GM18511 (cell line): Measurements from ENCODE around the gene UVSSA.

Experiments
- ATAC-seq: cut with Tn5 transposase; IDR thresholded peaks from one replicate; pipeline ENCODE4 v1.9.1; 2021; ENCODE audit warnings: mild to moderate bottlenecking, moderate library complexity; ENCODE audit not compliant: unreplicated experiment

UVSSA gene, protein sequence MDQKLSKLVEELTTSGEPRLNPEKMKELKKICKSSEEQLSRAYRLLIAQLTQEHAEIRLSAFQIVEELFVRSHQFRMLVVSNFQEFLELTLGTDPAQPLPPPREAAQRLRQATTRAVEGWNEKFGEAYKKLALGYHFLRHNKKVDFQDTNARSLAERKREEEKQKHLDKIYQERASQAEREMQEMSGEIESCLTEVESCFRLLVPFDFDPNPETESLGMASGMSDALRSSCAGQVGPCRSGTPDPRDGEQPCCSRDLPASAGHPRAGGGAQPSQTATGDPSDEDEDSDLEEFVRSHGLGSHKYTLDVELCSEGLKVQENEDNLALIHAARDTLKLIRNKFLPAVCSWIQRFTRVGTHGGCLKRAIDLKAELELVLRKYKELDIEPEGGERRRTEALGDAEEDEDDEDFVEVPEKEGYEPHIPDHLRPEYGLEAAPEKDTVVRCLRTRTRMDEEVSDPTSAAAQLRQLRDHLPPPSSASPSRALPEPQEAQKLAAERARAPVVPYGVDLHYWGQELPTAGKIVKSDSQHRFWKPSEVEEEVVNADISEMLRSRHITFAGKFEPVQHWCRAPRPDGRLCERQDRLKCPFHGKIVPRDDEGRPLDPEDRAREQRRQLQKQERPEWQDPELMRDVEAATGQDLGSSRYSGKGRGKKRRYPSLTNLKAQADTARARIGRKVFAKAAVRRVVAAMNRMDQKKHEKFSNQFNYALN

GRCh38 chr4:1346781-1347409 lies at the start of gene UVSSA:
TSS of gene UVSSA (plus strand) at chr4:1347208. CDS start at chr4:1348092, 884 bp downstream.
- peak; percentile 94 for ATAC-seq

- ATAC-seq, result no peak
These were observed 49.3 kb upstream of the UVSSA start for GRCh38 chr4:1297456-1298325.

DNA sequence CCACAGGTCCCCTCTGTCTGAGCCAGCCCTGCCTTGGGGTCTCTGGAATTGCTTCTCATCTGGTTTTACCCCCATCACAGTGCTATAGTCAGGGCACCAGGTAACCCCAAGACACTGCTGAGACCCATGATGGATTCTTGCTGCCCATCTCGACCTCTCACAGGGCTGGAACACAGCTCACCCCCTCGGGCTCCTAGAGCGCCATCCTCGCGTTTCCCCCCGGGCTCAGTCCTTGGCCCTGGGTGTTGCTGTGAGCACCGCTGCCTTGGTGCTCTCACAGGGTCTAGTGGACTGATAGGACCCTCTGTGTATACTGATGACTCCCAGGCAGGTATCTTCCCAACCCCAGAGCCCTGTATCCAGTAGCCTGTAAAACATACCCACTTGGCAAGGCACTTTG lies 48.5 kb upstream of the UVSSA start:
- ATAC-seq, result no peak

DNA sequence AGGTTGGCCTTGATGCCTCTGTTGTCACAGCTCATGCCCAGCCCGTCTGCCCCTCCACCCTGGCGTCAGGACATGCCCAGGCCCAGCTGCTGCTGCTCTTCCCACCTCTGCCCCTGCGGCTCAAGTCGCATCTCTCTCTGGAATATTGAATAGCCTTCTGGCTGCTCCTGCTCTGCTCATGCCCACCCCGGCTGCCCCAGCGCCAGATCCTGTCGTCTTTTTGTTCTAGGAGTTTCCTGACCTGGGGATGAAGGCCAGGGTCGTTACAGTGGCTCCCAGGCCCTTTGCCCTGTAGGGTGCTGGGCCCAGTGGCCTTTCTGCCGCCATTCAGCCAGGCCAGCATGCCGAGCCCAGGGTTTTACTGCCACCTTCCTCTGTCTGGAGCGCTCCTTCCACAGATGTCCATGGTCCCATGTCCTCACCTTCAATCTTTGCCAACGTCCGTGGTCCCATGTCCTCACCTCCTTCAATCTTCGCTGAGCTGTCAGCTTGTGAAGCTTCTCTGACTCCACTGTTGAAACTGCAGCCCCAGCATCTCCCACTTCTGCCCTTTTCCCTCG lies 47.6 kb upstream of the UVSSA start:
- ATAC-seq, result no peak

GRCh38 chr4:1300466-1301455 lies 46.2 kb upstream of the UVSSA start:
- ATAC-seq, result no peak

DNA sequence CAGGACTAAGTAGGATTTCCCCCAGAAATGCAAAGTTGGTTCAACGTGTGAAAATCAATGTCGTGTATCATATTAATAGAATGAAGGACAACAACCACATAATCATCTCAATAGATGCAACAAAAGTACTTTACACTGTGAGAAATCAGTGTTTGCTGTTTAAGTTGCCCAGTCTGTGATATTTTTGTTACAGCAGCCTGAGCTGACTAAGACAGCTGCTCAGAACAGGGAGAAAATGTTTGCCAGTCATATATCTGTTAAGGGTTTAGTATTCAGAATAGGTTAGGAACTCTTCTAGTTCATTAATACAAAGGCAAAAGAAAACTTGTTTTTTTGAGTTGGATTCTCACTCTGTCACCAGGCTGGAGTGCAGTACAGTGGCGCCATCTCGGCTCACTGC lies 44.8 kb upstream of the UVSSA start:
- no peak for ATAC-seq

- no peak for ATAC-seq
These were observed 41.7 kb upstream of the UVSSA start for GRCh38 chr4:1305261-1305711.

GRCh38 chr4:1305781-1306455 lies 41.1 kb upstream of the UVSSA start:
- ATAC-seq, result no peak

- ATAC-seq, result no peak
These were observed 38.9 kb upstream of the UVSSA start for GRCh38 chr4:1307951-1308735.

DNA sequence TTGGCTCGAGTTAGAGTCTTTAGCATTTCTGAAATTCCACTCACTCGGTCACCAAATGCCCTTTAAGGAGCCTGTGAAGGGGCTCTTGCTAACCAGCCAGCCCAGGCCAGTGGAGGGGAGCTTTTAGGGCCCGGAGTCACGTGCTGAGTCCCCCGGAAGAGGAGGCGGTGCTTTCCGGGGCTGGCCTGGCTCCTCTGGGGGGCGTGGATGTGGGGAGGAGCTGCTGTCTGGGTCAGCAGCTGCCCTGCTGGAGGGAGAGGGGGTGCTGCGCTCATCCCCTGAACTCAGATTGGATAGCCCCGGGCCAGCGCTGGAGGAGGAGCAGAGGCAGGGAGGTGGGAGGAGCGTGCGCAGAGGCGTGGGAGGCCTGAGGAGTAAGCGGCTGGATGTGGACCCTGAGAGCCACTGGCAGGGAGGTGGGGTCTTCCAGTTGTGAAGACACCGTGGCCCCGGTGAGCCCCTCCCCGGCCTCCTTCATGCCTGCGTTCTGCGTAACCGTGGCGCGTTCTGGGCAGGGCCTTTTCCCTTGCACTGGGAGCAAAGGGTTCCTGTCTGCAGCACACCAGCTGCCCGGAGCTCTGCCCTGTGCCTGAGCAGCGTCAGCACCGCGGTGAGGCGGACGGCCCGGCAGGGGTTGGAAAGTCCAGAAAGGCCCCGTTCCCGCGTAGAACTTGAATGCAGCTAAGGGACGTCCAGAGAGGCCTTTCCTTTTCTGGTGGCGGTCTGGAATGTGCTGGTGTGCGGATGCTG lies 37.6 kb upstream of the UVSSA start:
- peak; percentile 95 for ATAC-seq

DNA sequence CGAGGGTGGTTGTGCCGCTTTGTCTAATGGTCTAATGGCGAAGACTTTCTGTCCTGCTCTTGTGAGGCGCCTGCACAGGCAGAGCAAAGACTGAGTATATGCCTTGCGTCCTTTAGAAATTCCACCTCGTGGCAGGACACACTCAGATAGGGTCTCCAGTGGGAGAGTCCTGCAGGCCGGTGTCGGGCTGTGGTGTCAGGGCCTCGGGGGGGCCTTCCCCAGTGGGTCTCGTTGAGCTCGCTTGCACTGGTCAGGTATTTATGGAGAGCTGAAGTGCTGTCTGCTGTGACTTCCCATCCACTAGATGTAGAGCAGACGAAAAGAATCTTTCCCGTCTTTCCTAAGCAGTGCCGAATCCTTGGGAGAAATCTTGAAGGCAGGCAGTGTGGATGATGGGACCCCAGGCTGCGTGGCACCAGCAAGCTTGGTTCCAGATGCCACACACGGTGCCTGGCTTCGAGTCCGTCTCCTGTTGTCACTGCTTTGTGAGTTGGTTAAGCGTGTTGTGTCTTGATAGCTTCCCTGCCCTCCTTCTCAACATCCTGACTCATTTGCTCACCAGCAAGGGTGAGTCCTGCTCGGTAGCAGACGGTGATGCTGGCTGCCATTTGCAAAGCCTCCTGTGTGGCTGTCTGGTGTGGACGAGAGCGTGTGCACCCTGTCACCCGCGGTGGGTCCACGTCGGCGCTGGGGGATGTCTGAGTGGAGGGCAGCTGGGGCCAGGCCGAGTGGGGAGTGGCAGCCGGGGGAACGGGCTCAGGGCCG lies 36.8 kb upstream of the UVSSA start:
- no peak for ATAC-seq

GRCh38 chr4:1310796-1311631 lies 36.0 kb upstream of the UVSSA start:
- no peak for ATAC-seq

GRCh38 chr4:1312821-1313640 lies 34.0 kb upstream of the UVSSA start:
- ATAC-seq, result no peak

GRCh38 chr4:1315306-1315705 lies 31.7 kb upstream of the UVSSA start:
- no peak for ATAC-seq
